ENCODE data around the gene RREB1. TPM values are rescaled to one million over a fixed set of nuclear protein-coding genes. Genes with fewer than 3 reads are reported as not detected.

The RREB1 gene
- total and polyA plus RNA-seq, 2 donors (not counting 3 experiments of a cell fraction or from before 2014, with no cell fraction given), result 3.7 to 33.0 TPM

GRCh38 chr6:7170117-7170732 lies 62.5 kb downstream of the RREB1 start:
- Histone ChIP-seq H3K27ac (ENCODE audit: insufficient read depth, low read depth, low read length) (no peak overlapping the region), H2AFZ (ENCODE audit: low read depth, low read length) (no peak overlapping the region), H3K27me3 (ENCODE audit: control insufficient read depth in 2 of 2, insufficient read depth in 2 of 2, low read length in 2 of 2) (no peaks in the 10 kb centered on the region), H4K20me1 (replicated peaks; ENCODE audit: control insufficient read depth, extremely low read depth, insufficient read depth, low read length) (no peaks in the 10 kb centered on the region), H3K9ac (replicated peaks; ENCODE audit: extremely low read depth, insufficient read depth, low read length) (no peak overlapping the region), H3K36me3 (ENCODE audit: control insufficient read depth in 2 of 2, extremely low read depth in 1 of 2, insufficient read depth in 2 of 2, low read length in 2 of 2) (no peaks in the 10 kb centered on the region), H3K4me3 (replicated peaks in 1 of 3; ENCODE audit: insufficient read depth in 1 of 3, low read depth in 1 of 3, low read length in 3 of 3) (no peak overlapping the region), H3K9me1 (replicated peaks; ENCODE audit: control insufficient read depth, extremely low read depth, insufficient read depth, low read length) (no peaks in the 10 kb centered on the region), H3K4me2 (ENCODE audit: insufficient read depth, low read length) (no peak overlapping the region), H3K9me3 (replicated peaks; ENCODE audit: control insufficient read depth, insufficient read depth, low read length) (no peaks in the 10 kb centered on the region), H3K79me2 (ENCODE audit: control insufficient read depth, insufficient read depth, low read length) (peaks cover 65% of the 10 kb centered on the region), H3K4me1 (ENCODE audit: control insufficient read depth, extremely low read depth, insufficient read depth, low read length) (peaks cover 21% of the 10 kb centered on the region)
- no peak for FAIRE-seq
- intact Hi-C loops (cut with micrococcal nuclease) (no loop called here), dilution Hi-C loops (cut with MboI; ENCODE audit: extremely low pct_ligation_motif_present, low sequenced_read_pairs) (no loop called here)
- ChIA-PET CTCF (interaction anchor here (1.0 to 1.4 kb wide), 7 partner anchors 14 to 474 kb away, joined by 3 to 11 read pairs (median 3); no protein-coding TSS in a partner anchor), POLR2A (no interaction called here)
- no peak for DNase-seq (ENCODE audit: low read depth, low spot score)
- TF ChIP-seq MYC (IDR thresholded peaks at IDR 0.05; ENCODE audit: low read depth, low read length), result no peak
- TF ChIP-seq CTCF (IDR thresholded peaks at IDR 0.05; ENCODE audit: extremely low read depth in 1 of 2, insufficient read depth in 1 of 2, low read depth in 1 of 2, low read length in 2 of 2), result no peak
- TF ChIP-seq MAX (IDR thresholded peaks at IDR 0.05; ENCODE audit: insufficient read depth, insufficient read length), result no peak
- TF ChIP-seq POLR2AphosphoS5 (IDR thresholded peaks at IDR 0.05; ENCODE audit: insufficient read depth, low read depth, low read length), result no peak
- no peak for TF ChIP-seq POLR2A (IDR thresholded peaks at IDR 0.05; ENCODE audit: low read depth, low read length)
- TF ChIP-seq FOS (IDR thresholded peaks at IDR 0.05; ENCODE audit: borderline replicate concordance, insufficient read depth, low read length), result no peak
- no peak for TF ChIP-seq JUN (IDR thresholded peaks at IDR 0.05; ENCODE audit: borderline replicate concordance, insufficient read depth, insufficient read length, low read depth)
- no peak for TF ChIP-seq EZH2 (IDR thresholded peaks at IDR 0.05; ENCODE audit: borderline replicate concordance, low read depth, low read length, severe bottlenecking)
- TF ChIP-seq GATA2 (IDR thresholded peaks at IDR 0.05; ENCODE audit: insufficient read depth, insufficient read length, low read depth, low read length), result no peak
- BruUV-seq (replicated peaks), result no TSS peak

All from endothelial cell of umbilical vein (primary cell).